Heart left ventricle (tissue), 16 donors: ENCODE measurements around the gene VRK2. TPM values are rescaled to one million over a fixed set of nuclear protein-coding genes. Genes with fewer than 3 reads are reported as not detected.
A peak's percentile ranks its signal among the peaks of the same experiment; 100 is the strongest.

Source experiments
- ATAC-seq, 4 donors: fragments of 200-7000 bp; cut with Tn5 transposase; one replicate each; pipeline ENCODE4 v1.9.1; 2020 to 2022; ENCODE audit warnings: moderate library complexity in 4 of 4, mild to moderate bottlenecking in 3 of 4, moderate number of reproducible peaks in 1 of 4
- DNase-seq, 5 donors: peaks; one replicate each; pipeline ENCODE4 v3.0.0-alpha.2; 2020
- H3K27ac ChIP-seq, 12 donors: fragments of 200-600 bp; sonication (generic) in 4 of 12; one replicate each; pipeline versions ENCODE4 v1.5.0 to v1.8.0; 2016 to 2022; ENCODE audit warnings: mild to moderate bottlenecking in 2 of 12
- H3K27me3 ChIP-seq, 9 donors: fragments of 200-600 bp; sonication (generic) in 2 of 9; one replicate each; pipeline versions ENCODE4 v1.5.1 to v1.8.0; 2016 to 2022; ENCODE audit warnings: mild to moderate bottlenecking in 3 of 9
- H3K36me3 ChIP-seq, 9 donors: fragments of 200-600 bp; sonication (generic) in 2 of 9; one replicate each; pipeline versions ENCODE4 v1.5.0 to v1.8.0; 2018 to 2022; ENCODE audit warnings: mild to moderate bottlenecking in 2 of 9
- H3K4me1 ChIP-seq, 12 donors: fragments of 200-600 bp; sonication (generic) in 4 of 12; one replicate each; pipeline versions ENCODE4 v1.5.0 to v1.8.0; 2016 to 2022; ENCODE audit warnings: mild to moderate bottlenecking in 3 of 12
- H3K4me3 ChIP-seq, 12 donors: fragments of 200-600 bp; sonication (generic) in 4 of 12; one replicate each; pipeline versions ENCODE4 v1.5.0 to v1.8.0; 2017 to 2022; ENCODE audit warnings: mild to moderate bottlenecking in 9 of 12, moderate library complexity in 4 of 12
- H3K9me3 ChIP-seq, 12 donors: fragments of 200-600 bp; sonication (generic) in 4 of 12; one replicate each; pipeline versions ENCODE4 v1.5.0 to v1.8.0; 2016 to 2022; ENCODE audit warnings: mild to moderate bottlenecking in 1 of 12
- CTCF ChIP-seq, 12 donors: fragments of 200-600 bp; sonication (generic) in 4 of 12; IDR thresholded peaks; one replicate each; pipeline versions ENCODE4 v1.5.0 to v1.8.0; 2018 to 2022; ENCODE audit warnings: antibody characterized with exemption in 12 of 12, mild to moderate bottlenecking in 5 of 12
- POLR2A ChIP-seq, 2 donors: fragments of 450-650 bp; IDR thresholded peaks; one replicate each; pipeline ENCODE4 v1.6.1; 2017; ENCODE audit warnings: antibody characterized with exemption in 2 of 2, mild to moderate bottlenecking in 2 of 2, moderate library complexity in 2 of 2
- WGBS, 4 donors: extraction: QIAGEN DNeasy Blood & Tissue Kit in 2 of 4; methylation state at CpG; one replicate each; pipeline versions ENCODE4 v1.1.5 to v1.1.7; 2013 to 2018; 5-methylcytosine and 5-hydroxymethylcytosine counted together
- intact Hi-C, 10 donors: fragments of 100-400 bp; cut with DNase I; formaldehyde crosslinking; loops; one replicate each; pipeline versions ENCODE4 v1.11.1 to v1.14.2; 2022
- polyA plus RNA-seq, 2 donors: library from polyadenylated mRNA; stranded (reverse); fragments of 200-250 nt; gene quantifications; one replicate each; pipeline ENCODE4 v1.2.3, GENCODE V29; 2013
- total RNA-seq, 9 donors: library from RNA; depleted of rRNA in 2 of 9; stranded (reverse); fragments of >200 nt in 2 of 9; fragmentation: NEBNext Ultra II Directional in 3 of 9; extraction: Animal tissue kit (Norgen Biotek cat#: 25700) in 3 of 9; gene quantifications; one replicate each; pipeline versions ENCODE4 v1.1.0 to v1.2.4, GENCODE V29; 2016 to 2023
- donor health status: ischemic (EF 13 %, LVEDD 7.1; RV severe dilation, severe dysfunction).
- donor health status: healthy with polysubstance abuse.
- donor health status: DM: no; HTN: yes; CAD: no.
- donor health status: DM: no; HTN: no; CAD: no.
- donor health status: ischemic (EF 25% LVEDD 6.9; RV normal size, moderate dysfunction).
- donor health status: ischemic (EF 25% LVEDD 5.7; RV mildly dilated, moderate dysfunction).
- donor health status: healthy.
- donor health status: DM: yes; HTN: yes; CAD: no.
- donor health status: ischemic (EF 35%, LVEDD 5.7; RV mildly dilated, moderate dysfunction).
- donor health status: nonischemic (EF 11% LVEDD 7.7; RV severe dilation, severe dysfunction).
- donor health status: DM: yes; HTN: yes; CAD: no.
- donor health status: PGD.
- donor health status: ischemic (EF 29% LVEDD 5.4; RV normal size, mild dysfunction).
- donor health status: nonischemic (EF 23%, LVEDD 6.1; RV moderate dilation, normal function).

The VRK2 gene
- total and polyA plus RNA-seq, 11 donors = 8.0 to 35.0 (median 26.8) TPM

DNA sequence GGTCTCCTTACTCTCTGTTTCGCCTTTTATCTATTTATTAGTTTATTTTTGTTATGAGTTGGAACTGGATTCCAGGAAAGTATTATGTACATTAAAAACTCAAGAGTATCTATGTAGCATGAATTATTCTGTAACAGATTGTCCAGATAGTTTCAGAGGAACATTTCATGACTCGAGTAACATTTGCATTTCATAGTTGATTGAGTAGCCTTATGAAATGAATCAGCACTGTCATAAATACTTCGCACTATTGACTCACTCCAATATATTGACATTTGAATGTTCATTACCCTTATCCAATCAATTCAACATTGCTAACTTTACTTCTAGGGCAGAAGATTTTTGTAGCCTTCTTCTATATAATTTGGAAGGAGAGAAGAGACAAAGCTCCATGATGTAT, 11.3 kb upstream of the VRK2 start:
- H3K27me3 ChIP-seq = no peaks in the 10 kb centered on the region
- H3K36me3 ChIP-seq = no peaks in the 10 kb centered on the region
- no peak for DNase-seq
- peaks cover 0 to 15% (median 0%) of the 10 kb centered on the region in 12 donors for H3K4me1 ChIP-seq
- ATAC-seq = no peak
- TF ChIP-seq CTCF (IDR thresholded peaks at IDR 0.05) = no peak
- no peak for TF ChIP-seq POLR2A (IDR thresholded peaks at IDR 0.05)
- no peak overlapping the region for H3K27ac ChIP-seq
- intact Hi-C loops = no loop called here
- H3K9me3 ChIP-seq = no peaks in the 10 kb centered on the region
- WGBS, 4 donors = 92 to 96% (median 94%) methylated on average over 3 of the region's 3 CpGs
- H3K4me3 ChIP-seq = no peak overlapping the region

GRCh38 chr2:58039170-58039611, 7.4 kb upstream of the VRK2 start:
- whole genome bisulfite sequencing, 4 donors = 31 to 53% (median 42%) methylated on average over 1 of the region's 1 CpG
- Histone ChIP-seq H3K4me3 (peak overlapping the region in 4 of 12 donors; percentile 9 to 12 (median 10)), H3K27me3 (no peaks in the 10 kb centered on the region), H3K27ac (peak overlapping the region in 4 of 12 donors; percentile 3 to 88 (median 18)), H3K36me3 (no peaks in the 10 kb centered on the region), H3K4me1 (peaks cover 0 to 25% (median 0%) of the 10 kb centered on the region in 12 donors), H3K9me3 (no peaks in the 10 kb centered on the region)
- DNase-seq (no peak), ATAC-seq (peak in 2 of 4 donors; percentile 28 to 44)
- no peak for TF ChIP-seq CTCF (IDR thresholded peaks at IDR 0.05)
- TF ChIP-seq POLR2A (IDR thresholded peaks at IDR 0.05) = no peak
- intact Hi-C loops = no loop called here

GRCh38 chr2:58042486-58042970, 4.1 kb upstream of the VRK2 start:
- TF ChIP-seq POLR2A (IDR thresholded peaks at IDR 0.05) = no peak
- no peak for TF ChIP-seq CTCF (IDR thresholded peaks at IDR 0.05)
- ATAC-seq (no peak), DNase-seq (no peak)
- H3K4me3 ChIP-seq = no peak overlapping the region
- intact Hi-C loops = loop anchor here in 3 of 10 donors (10.0 kb wide), 2 partner anchors 92 to 202 kb away; partner anchors contain the start of gene FANCL (in 1 of the 3)
- no peaks in the 10 kb centered on the region for H3K36me3 ChIP-seq
- peaks cover 0 to 42% (median 8%) of the 10 kb centered on the region in 12 donors for H3K4me1 ChIP-seq
- 22 to 33% (median 24%) methylated on average over 2 of the region's 2 CpGs for WGBS, 4 donors
- H3K9me3 ChIP-seq = no peaks in the 10 kb centered on the region
- no peaks in the 10 kb centered on the region for H3K27me3 ChIP-seq
- H3K27ac ChIP-seq = no peak overlapping the region

DNA sequence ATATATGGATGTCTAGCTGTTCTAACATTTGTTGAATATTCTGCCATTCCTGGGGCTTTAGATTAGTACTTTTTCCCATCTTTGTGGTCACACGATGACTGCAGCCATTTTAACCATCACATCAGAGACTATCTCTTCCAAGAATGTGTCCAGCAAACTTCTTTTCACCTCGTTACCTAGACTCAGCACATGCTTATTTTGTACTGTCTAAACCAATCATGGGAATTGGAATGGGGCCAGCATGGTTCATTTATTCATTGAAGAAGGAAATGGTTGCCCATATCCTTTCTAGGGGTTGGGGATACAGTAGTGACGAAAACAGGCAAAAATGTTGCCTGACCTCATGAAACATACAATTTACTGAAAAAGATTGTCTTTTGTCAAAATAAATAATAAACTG, 2.5 kb upstream of the VRK2 start:
- H3K4me1 ChIP-seq = peaks cover 0 to 43% (median 16%) of the 10 kb centered on the region in 12 donors
- DNase-seq = no peak
- no peaks in the 10 kb centered on the region for H3K9me3 ChIP-seq
- TF ChIP-seq CTCF (IDR thresholded peaks at IDR 0.05) (no peak), POLR2A (IDR thresholded peaks at IDR 0.05) (no peak)
- WGBS, 4 donors = 88 to 95% (median 92%) methylated on average over 3 of the region's 3 CpGs
- H3K27ac ChIP-seq = no peak overlapping the region
- H3K4me3 ChIP-seq = no peak overlapping the region
- ATAC-seq = no peak
- no peaks in the 10 kb centered on the region for H3K27me3 ChIP-seq
- peaks cover 0 to 2% (median 0%) of the 10 kb centered on the region in 9 donors for H3K36me3 ChIP-seq
- intact Hi-C loops = loop anchor here in 3 of 10 donors (10.0 kb wide), 2 partner anchors 91 to 201 kb away; partner anchors contain the start of gene FANCL (in 1 of the 3)
